ENCODE results near the gene SAMD5.
"Not testable (repeated sequence)": the region's sequence is repeated elsewhere in the genome, so short reads cannot be mapped to it uniquely, and the experiment has no call there.

The SAMD5 gene

GRCh38 chr6:147528511-147529145, 20.1 kb downstream of the SAMD5 start:
- no peak for DNase-seq (ENCODE audit: low spot score)

GRCh38 chr6:147530132-147531060, 21.9 kb downstream of the SAMD5 start:
- no peak for DNase-seq (ENCODE audit: low spot score)

GRCh38 chr6:147531321-147531720, 22.8 kb downstream of the SAMD5 start:
- no peak for DNase-seq (ENCODE audit: low spot score)

- no peak for DNase-seq (ENCODE audit: low spot score)
Observed at GRCh38 chr6:147534116-147534860, 25.8 kb downstream of the SAMD5 start.

GRCh38 chr6:147538821-147539220, 30.3 kb downstream of the SAMD5 start:
- no peak for DNase-seq (ENCODE audit: low spot score)

- DNase-seq (ENCODE audit: low spot score), result no peak
Observed at GRCh38 chr6:147540075-147540474, 31.6 kb downstream of the SAMD5 start.

- not testable (repeated sequence) for DNase-seq (ENCODE audit: low spot score)
Observed at GRCh38 chr6:147542436-147542835, 33.9 kb downstream of the SAMD5 start.

GRCh38 chr6:147544420-147544819, 35.9 kb downstream of the SAMD5 start:
- no peak for DNase-seq (ENCODE audit: low spot score)

- DNase-seq (ENCODE audit: low spot score), result no peak
Observed at GRCh38 chr6:147546501-147547368, 38.2 kb downstream of the SAMD5 start.

- no peak for DNase-seq (ENCODE audit: low spot score)
Observed at GRCh38 chr6:147547369-147547902, 38.9 kb downstream of the SAMD5 start.

GRCh38 chr6:147548921-147549475, 40.5 kb downstream of the SAMD5 start:
- DNase-seq (ENCODE audit: low spot score), result no peak

GRCh38 chr6:147549531-147549930, 41.0 kb downstream of the SAMD5 start:
- DNase-seq (ENCODE audit: low spot score), result no peak

GRCh38 chr6:147551976-147552375, 43.5 kb downstream of the SAMD5 start:
- no peak for DNase-seq (ENCODE audit: low spot score)

- DNase-seq (ENCODE audit: low spot score), result no peak
Observed at GRCh38 chr6:147553099-147553498, 44.6 kb downstream of the SAMD5 start.

GRCh38 chr6:147554281-147554680, 45.8 kb downstream of the SAMD5 start:
- no peak for DNase-seq (ENCODE audit: low spot score)

- DNase-seq (ENCODE audit: low spot score), result no peak
Observed at GRCh38 chr6:147559006-147559405, 50.5 kb downstream of the SAMD5 start.

- DNase-seq (ENCODE audit: low spot score), result no peak
Observed at GRCh38 chr6:147560670-147561069, 52.2 kb downstream of the SAMD5 start.

- DNase-seq (ENCODE audit: low spot score), result no peak
Observed at GRCh38 chr6:147561726-147562125, 53.2 kb downstream of the SAMD5 start.

GRCh38 chr6:147563472-147563871, 55.0 kb downstream of the SAMD5 start:
- no peak for DNase-seq (ENCODE audit: low spot score)

GRCh38 chr6:147564556-147564955, 56.1 kb downstream of the SAMD5 start:
- DNase-seq (ENCODE audit: low spot score), result no peak

Data from activated CD4-positive, alpha-beta T cell treated with anti-CD3 and anti-CD28 coated beads, Interleukin-2, Interleukin-4, amounts not matched to agents 100 ng/mL and 50 ng/mL, durations not matched to agents 16 hours and 8 hours (primary cell).